Endothelial cell of umbilical vein (primary cell): ENCODE measurements around the gene PYM1. TPM values are rescaled to one million over a fixed set of nuclear protein-coding genes. Genes with fewer than 3 reads are reported as not detected.

Source experiments
- BruUV-seq: library from RNA; stranded (reverse); fragments of 400-500 nt; replicated peaks from 2 replicates; lab custom pipeline; 2021; lab: Mats Ljungman, UMichigan
- CTCF ChIA-PET: fragments of 300-600, 350-600 bp; sonication (Branson Sonifier 250); formaldehyde crosslinking; loops from one replicate; lab custom pipeline; 2021; ENCODE audit warnings: antibody characterized with exemption, inconsistent platforms; lab: Charles Lee
- POLR2A ChIA-PET: fragments of 300-600, 350-600 bp; sonication (Branson Sonifier 250); formaldehyde crosslinking; loops from one replicate; lab custom pipeline; 2021; ENCODE audit warnings: antibody characterized with exemption, inconsistent platforms; lab: Charles Lee
- DNase-seq: peaks from one replicate; pipeline ENCODE4 v3.0.0-alpha.2; 2011; ENCODE audit warnings: low read depth, low spot score
- FAIRE-seq: peaks from 2 replicates; lab custom pipeline; 2011; peaks lifted over from hg19 to GRCh38; lab: Jason Lieb, UNC
- H2AFZ ChIP-seq: 2 replicates; pipeline ENCODE4 v1.6.0; 2012; ENCODE audit warnings: low read depth, low read length, control low read depth, inconsistent platforms
- H3K27ac ChIP-seq: 2 replicates; pipeline ENCODE4 v1.5.1; 2011; ENCODE audit warnings: low read depth, mild to moderate bottlenecking, control low read depth, low read length, moderate library complexity; ENCODE audit not compliant: insufficient read depth
- H3K27me3 ChIP-seq, 2 experiments: 2 replicates each; pipeline versions ENCODE4 v1.6.0 to v1.6.1; 2011; ENCODE audit warnings: low read length in 2 of 2, mixed read lengths in 1 of 2; ENCODE audit not compliant: control insufficient read depth in 2 of 2, insufficient read depth in 2 of 2
- H3K36me3 ChIP-seq, 2 experiments: 2 replicates in 1 of 2; 3 replicates in 1 of 2; pipeline ENCODE4 v1.5.1; 2011; ENCODE audit warnings: low read length in 2 of 2, mild to moderate bottlenecking in 1 of 2, moderate library complexity in 1 of 2; ENCODE audit not compliant: control insufficient read depth in 2 of 2, insufficient read depth in 2 of 2; ENCODE audit errors: extremely low read depth in 1 of 2
- H3K4me1 ChIP-seq: 3 replicates; pipeline ENCODE4 v1.5.1; 2011; ENCODE audit warnings: mild to moderate bottlenecking, low read length; ENCODE audit not compliant: control insufficient read depth, insufficient read depth; ENCODE audit errors: extremely low read depth
- H3K4me2 ChIP-seq: 2 replicates; pipeline ENCODE4 v1.6.1; 2011; ENCODE audit warnings: low read length, control low read depth, mixed read lengths; ENCODE audit not compliant: insufficient read depth
- H3K4me3 ChIP-seq, 3 experiments: fragments of 200-600 bp in 1 of 3; sonication (generic), shearing (Covaris generic) in 1 of 3; replicated peaks in 1 of 3; 2 replicates each; pipeline ENCODE4 v1.5.1; 2011 to 2016; ENCODE audit warnings: control low read depth in 3 of 3, low read length in 3 of 3, mild to moderate bottlenecking in 2 of 3, inconsistent platforms in 1 of 3, low read depth in 1 of 3, moderate library complexity in 1 of 3; ENCODE audit not compliant: insufficient read depth in 1 of 3
- H3K79me2 ChIP-seq: 2 replicates; pipeline ENCODE4 v1.6.0; 2012; ENCODE audit warnings: low read length, inconsistent platforms; ENCODE audit not compliant: control insufficient read depth, insufficient read depth
- H3K9ac ChIP-seq: replicated peaks from 2 replicates; pipeline ENCODE3; 2011; ENCODE audit warnings: low read length, control low read depth; ENCODE audit not compliant: insufficient read depth; ENCODE audit errors: extremely low read depth
- H3K9me1 ChIP-seq: replicated peaks from 3 replicates; pipeline ENCODE4 v1.6.0; 2011; ENCODE audit warnings: mild to moderate bottlenecking, low read length; ENCODE audit not compliant: control insufficient read depth, insufficient read depth; ENCODE audit errors: extremely low read depth
- H3K9me3 ChIP-seq: replicated peaks from 2 replicates; pipeline ENCODE4 v1.5.1; 2012; ENCODE audit warnings: low read length, inconsistent platforms; ENCODE audit not compliant: control insufficient read depth, insufficient read depth
- H4K20me1 ChIP-seq: replicated peaks from 2 replicates; pipeline ENCODE3; 2011; ENCODE audit warnings: mild to moderate bottlenecking, low read length; ENCODE audit not compliant: control insufficient read depth, insufficient read depth; ENCODE audit errors: extremely low read depth
- CTCF ChIP-seq, 2 donors: IDR thresholded peaks; 1 replicate in 1 of 2; 2 replicates in 1 of 2; pipeline ENCODE4 v1.5.1; 2011; ENCODE audit warnings: low read length in 2 of 2, mild to moderate bottlenecking in 2 of 2, moderate library complexity in 2 of 2, control low read depth in 1 of 2, inconsistent platforms in 1 of 2, low read depth in 1 of 2; ENCODE audit not compliant: insufficient read depth in 1 of 2; ENCODE audit errors: extremely low read depth in 1 of 2
- EZH2 ChIP-seq: IDR thresholded peaks from 2 replicates; pipeline ENCODE4 v1.6.1; 2012; ENCODE audit warnings: borderline replicate concordance, low read depth, mild to moderate bottlenecking, moderate library complexity, low read length, inconsistent platforms; ENCODE audit not compliant: severe bottlenecking
- FOS ChIP-seq: IDR thresholded peaks from 2 replicates; pipeline ENCODE4 v1.6.1; 2011; ENCODE audit warnings: mild to moderate bottlenecking, low read length, moderate library complexity, borderline replicate concordance; ENCODE audit not compliant: insufficient read depth
- GATA2 ChIP-seq: IDR thresholded peaks from 2 replicates; pipeline ENCODE4 v1.7.0; 2011; ENCODE audit warnings: low read depth, mild to moderate bottlenecking, moderate library complexity, mixed read lengths, low read length; ENCODE audit not compliant: insufficient read length, insufficient read depth
- JUN ChIP-seq: IDR thresholded peaks from 2 replicates; pipeline ENCODE4 v1.6.1; 2011; ENCODE audit warnings: borderline replicate concordance, low read depth; ENCODE audit not compliant: insufficient read length, insufficient read depth
- MAX ChIP-seq: IDR thresholded peaks from 2 replicates; pipeline ENCODE4 v1.6.1; 2011; ENCODE audit not compliant: insufficient read depth, insufficient read length
- MYC ChIP-seq: IDR thresholded peaks from one replicate; pipeline ENCODE4 v1.6.1; 2011; ENCODE audit warnings: mild to moderate bottlenecking, low read depth, low read length
- POLR2A ChIP-seq: IDR thresholded peaks from 2 replicates; pipeline ENCODE4 v1.6.1; 2012; ENCODE audit warnings: low read depth, mild to moderate bottlenecking, control low read depth, low read length
- POLR2AphosphoS5 ChIP-seq: IDR thresholded peaks from 2 replicates; pipeline ENCODE4 v1.6.1; 2012; ENCODE audit warnings: low read depth, mild to moderate bottlenecking, control low read depth, low read length, moderate library complexity; ENCODE audit not compliant: insufficient read depth
- dilution Hi-C: fragments of 300-500 bp; cut with MboI; formaldehyde crosslinking; loops from one replicate; pipeline ENCODE4 v1.15.0; 2019; ENCODE audit warnings: low sequenced_read_pairs; ENCODE audit not compliant: extremely low pct_ligation_motif_present
- intact Hi-C: fragments of 100-400 bp; cut with micrococcal nuclease; formaldehyde crosslinking; loops from one replicate; pipeline ENCODE4 v1.10.0; 2022
- polyA plus RNA-seq, 4 experiments: library from polyadenylated mRNA; depleted of rRNA in 3 of 4; stranded (reverse) in 3 of 4; unstranded in 1 of 4; fragments of >200 nt; gene quantifications; 2 replicates each; pipeline versions ENCODE4 v1.2.1 to v1.2.3, GENCODE V29; 2011 to 2012; ENCODE audit warnings: missing spikeins in 1 of 4
- total RNA-seq: library from RNA; stranded (reverse); gene quantifications from 2 replicates; pipeline ENCODE4 v1.2.3, GENCODE V29; 2021

PYM1 gene
- total and polyA plus RNA-seq, 2 donors (not counting 3 experiments of a cell fraction or from before 2014, with no cell fraction given) = 18.7 to 23.5 TPM

DNA sequence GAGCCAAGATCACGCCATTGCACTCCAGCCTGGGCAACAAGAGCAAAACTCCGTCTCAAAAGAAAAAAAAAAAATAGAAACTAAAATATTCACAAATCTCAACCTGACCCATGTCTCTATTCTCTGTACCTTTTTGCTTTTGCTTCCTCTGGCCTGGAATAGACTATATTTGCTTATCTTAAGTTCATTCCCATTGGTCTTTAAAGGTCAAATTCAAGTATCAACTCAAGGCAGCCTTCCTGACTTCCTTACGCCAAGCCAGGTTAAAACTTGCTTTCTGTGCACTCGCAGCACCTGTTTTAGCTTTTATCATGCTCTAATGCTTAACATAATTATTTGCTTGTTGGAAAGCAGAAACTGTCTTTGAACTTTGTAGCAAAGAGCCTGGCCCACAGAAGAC is 14.8 kb downstream of the PYM1 start:
- H3K27me3 ChIP-seq = no peaks in the 10 kb centered on the region
- H3K4me2 ChIP-seq = no peak overlapping the region
- peaks cover 0 to 3% of the 10 kb centered on the region in 2 experiments for H3K36me3 ChIP-seq
- no peaks in the 10 kb centered on the region for H3K9me1 ChIP-seq
- TF ChIP-seq POLR2AphosphoS5 = no peak
- TF ChIP-seq CTCF (IDR thresholded peaks at IDR 0.05; ENCODE audit: extremely low read depth in 1 of 2, insufficient read depth in 1 of 2, low read depth in 1 of 2, low read length in 2 of 2) = no peak
- TF ChIP-seq MAX = no peak
- TF ChIP-seq POLR2A = no peak
- TF ChIP-seq MYC = no peak
- no peak for TF ChIP-seq EZH2
- TF ChIP-seq FOS = no peak
- no peak for TF ChIP-seq JUN
- no peak for TF ChIP-seq GATA2
- H2AFZ ChIP-seq = no peak overlapping the region
- no peak overlapping the region for H3K27ac ChIP-seq
- intact Hi-C loops = no loop called here
- ChIA-PET CTCF (no interaction called here), POLR2A (no interaction called here)
- no peaks in the 10 kb centered on the region for H3K9me3 ChIP-seq
- H3K4me1 ChIP-seq = peaks cover 12% of the 10 kb centered on the region
- H3K9ac ChIP-seq = no peak overlapping the region
- FAIRE-seq (no peak), DNase-seq (no peak)
- no TSS peak for BruUV-seq
- H3K4me3 ChIP-seq = no peak overlapping the region
- H4K20me1 ChIP-seq = no peaks in the 10 kb centered on the region
- dilution Hi-C loops = no loop called here
- H3K79me2 ChIP-seq = peaks cover 7% of the 10 kb centered on the region
